Kidney tubule cell (primary cell): Measurements from ENCODE around the gene FAM209B.
"Not testable (repeated sequence)": the region's sequence is repeated elsewhere in the genome, so short reads cannot be mapped to it uniquely, and the experiment has no call there.

Experiments used
- DNase-seq: peaks from one replicate; pipeline ENCODE4 v3.0.0-alpha.2; 2018; ENCODE audit warnings: low spot score

The FAM209B gene

DNA sequence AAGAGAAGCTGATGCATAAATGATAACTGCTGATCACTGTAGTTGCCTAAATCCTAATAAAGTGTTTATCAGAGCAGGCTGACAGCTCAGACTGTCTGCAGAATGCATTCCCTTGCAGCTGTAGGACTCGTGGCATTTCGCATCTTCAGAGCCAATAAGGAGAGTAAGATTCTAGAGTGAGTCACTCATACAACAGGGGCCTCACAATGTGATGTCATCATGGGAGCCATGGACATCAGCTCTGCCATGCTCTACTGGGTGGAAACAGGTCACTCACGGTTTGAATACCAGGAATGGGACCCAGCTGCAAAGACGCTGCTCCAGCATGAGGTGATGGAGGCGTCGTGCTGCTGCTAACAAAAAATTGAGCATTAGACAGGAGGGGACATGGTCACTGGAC lies 7.4 kb downstream of the FAM209B start:
- DNase-seq, result peak; percentile 11

DNA sequence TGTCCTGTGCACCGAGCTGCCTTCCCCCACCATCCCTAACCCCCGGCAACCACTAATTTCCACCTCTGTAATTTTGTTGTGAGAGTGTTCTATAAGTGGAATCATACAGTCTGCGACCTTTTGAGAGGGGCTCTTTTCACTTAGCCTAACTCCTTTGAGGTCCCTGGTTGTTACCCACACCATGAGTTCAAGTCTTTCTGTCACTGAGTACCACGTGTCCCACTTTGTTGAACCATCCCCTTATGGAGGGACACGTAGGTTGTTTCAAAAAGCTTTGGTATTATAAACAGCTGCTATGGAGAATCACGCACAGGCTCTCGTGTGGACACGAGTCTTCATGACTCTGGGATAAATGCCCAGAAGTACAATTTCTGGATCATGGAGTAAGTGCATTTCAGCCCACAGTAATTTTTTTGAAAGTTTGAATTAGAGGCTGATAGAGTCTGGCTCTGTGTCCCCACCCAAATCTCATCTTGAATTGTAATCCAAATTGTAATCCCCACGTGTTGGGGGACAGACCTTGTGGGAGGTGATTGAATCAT lies 9.5 kb downstream of the FAM209B start:
- DNase-seq, result no peak

DNA sequence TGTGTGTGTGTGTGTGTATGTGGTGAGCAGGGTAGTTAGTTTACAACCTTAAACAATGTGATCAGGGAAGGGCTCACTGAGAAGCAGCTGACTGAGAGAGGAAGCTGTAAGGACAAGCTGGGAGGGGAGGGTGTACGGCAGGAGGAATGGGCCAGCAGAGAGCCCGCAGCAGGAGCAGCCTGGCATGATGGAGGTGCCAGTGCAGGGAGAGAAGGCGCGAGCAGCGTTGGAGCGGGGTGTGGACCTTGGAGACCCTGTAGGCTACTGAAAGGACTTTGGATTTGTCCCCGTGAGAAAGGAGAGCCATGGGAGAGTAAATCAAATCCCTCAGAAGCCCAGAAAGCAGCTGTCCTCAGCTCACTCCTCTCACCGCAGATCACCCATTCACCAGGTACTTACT lies 18.5 kb downstream of the FAM209B start:
- no peak for DNase-seq

DNA sequence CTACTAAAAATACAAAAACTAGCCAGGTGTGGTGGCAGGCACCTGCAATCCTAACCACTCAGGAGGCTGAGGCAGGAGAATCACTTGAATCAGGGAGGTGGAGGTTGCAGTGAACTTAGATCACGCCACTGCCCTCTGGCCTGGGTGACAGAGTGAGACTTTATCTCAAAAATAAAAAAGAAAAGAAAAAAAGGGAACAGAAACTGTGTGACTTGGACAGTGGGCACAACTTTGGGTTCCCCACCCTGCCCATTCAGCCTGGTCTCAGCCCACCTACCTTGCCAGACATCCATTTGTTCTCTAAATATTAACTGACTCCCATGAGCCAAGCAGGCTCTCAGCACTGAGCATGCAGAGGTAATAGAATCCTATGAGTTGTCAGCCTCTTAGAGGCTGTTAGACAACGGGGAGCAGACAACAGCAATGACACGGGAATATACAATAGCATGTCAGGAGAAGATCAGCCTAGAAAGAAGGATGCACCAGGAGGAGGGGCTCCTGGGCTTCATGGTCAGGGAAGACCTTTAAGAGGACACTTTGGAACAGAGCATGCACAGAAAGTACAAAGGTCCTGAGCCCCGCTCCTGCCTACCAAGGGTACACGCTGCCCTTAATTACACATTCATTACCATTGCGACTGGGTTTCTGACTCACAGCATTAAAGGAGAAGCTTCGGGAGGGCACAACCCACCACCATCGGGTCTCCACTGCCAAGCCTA lies 20.0 kb downstream of the FAM209B start:
- no peak for DNase-seq

DNA sequence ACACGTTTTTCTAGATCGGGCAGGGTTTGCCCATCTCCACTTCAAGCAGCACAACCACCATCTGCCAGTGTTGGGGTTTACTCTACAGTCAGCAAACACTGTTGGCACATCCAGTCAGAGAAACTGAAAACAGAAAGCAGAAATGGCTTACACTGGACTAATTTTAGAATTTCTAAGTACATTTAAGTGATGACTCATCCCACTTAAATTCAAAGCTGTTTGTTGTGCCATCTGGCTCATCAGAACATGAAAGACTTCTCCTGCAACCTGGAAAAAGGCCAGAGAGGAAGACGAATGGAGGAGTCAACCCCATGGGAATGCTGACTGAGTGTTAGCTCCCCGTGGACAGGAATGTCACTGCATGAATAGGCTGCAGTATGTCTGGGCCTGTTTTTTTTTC lies 21.8 kb downstream of the FAM209B start:
- DNase-seq, result peak; percentile 96

DNA sequence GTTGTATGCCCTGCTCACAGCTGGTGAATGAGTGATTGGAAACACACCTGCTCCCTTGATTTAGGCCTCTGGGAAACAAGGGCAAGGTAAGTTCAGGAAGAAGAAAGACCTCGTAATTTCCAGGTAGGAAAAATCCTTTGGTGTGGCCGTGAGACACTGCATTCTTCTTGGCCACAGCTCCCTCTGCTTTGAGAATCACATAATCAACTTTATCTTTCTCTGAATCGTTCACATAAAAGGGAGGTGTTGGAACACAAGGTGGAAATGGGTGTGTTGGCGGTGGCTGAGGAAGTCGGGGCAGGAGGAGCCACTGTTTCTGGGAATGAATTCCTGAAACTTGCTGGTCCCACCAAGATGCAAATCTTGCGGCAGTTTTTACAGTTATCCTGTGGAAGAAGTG lies 25.9 kb downstream of the FAM209B start:
- DNase-seq, result no peak

DNA sequence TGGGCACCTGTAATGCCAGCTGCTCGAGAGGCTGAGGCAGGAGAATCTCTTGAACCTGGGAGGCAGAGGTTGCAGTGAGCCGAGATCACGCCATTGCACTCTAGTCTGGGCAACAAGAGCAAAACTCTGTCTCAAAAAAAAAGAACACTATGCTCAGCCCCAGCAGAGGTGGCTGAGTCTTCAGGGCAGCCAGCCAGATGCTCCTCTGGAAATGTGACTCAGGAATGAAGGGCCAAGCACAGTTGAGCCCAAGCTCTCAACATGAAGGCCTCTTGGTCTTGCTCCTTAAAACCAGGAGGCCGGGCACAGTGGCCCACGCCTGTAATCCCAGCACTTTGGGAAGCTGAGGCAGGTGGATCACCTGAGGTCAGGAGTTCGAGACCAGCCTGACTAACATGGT lies 31.5 kb downstream of the FAM209B start:
- not testable (repeated sequence) for DNase-seq

DNA sequence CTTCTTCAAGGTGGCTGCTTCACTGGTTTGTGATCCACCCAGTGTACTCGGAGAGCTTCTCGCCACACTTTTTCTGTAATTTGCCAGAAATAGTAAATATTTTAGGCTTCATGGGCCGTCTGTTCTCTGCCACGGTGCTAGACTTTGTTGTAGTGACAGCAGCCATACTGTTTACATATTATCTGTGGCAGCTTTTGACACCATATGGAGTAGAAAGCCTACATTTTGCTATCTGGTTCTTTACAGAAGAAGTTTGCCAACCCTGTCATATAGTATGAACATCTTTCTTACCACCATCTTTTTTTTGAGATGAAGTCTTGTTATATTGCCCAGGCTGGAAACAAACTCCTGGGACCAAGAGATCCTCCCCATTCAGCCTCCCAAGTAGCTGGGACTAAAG lies 32.5 kb downstream of the FAM209B start:
- DNase-seq, result no peak

DNA sequence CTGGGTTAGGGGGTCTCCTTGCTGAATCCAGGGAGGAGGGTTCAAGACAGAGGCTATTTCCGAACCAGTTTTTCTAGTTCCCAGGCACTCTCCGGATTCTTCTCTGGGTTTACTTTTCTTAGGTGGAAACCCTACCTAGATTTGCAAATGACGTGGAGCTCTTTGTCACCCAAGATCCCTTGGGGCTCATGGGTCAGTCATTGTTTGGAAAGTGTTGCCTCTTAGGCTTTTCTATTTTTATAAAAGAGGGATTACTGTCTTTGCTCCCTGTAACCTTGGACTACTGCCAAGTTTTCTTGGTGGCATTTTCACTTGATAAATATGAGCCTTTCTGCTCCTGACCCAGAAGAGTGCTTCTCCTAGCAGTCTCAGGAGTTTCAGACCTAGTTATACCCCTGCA lies 33.6 kb downstream of the FAM209B start:
- peak; percentile 3 for DNase-seq

DNA sequence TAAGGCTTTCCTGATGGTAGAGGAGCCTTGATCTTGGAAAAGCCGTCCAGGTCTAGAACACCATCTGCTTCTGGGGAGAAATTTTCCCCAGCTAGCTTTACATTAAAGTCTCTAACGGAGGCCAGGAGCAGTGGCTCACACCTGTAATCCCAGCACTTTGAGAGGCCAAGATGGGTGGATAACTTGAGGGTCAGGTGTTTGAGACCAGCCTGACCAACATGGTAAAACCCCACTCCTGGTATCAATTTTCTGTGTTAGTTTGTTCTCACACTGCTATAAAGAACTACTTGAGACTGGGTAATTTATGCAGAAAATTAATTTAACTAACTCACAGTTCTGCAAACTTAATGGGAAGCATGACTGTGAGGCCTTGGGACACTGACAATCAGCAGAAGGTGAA lies 37.8 kb downstream of the FAM209B start:
- DNase-seq, result no peak

DNA sequence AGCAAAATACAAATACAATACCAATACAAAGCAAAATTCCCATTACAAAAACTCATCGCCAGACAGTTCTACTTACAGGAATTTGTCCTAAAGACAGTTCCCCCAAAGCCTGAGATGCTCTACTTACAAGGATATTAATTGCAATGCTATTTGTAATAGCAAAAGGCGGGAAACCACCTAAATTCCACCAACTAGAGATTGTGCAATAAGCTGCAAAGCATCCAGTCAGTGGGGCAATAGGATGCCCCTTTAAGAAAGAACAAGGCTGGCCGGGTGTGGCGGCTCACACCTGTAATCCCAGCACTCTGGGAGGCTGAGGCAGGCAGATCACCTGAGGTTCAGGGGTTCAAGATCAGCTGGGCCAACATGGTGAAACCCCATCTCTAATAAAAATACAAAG lies 39.1 kb downstream of the FAM209B start:
- DNase-seq, result no peak

DNA sequence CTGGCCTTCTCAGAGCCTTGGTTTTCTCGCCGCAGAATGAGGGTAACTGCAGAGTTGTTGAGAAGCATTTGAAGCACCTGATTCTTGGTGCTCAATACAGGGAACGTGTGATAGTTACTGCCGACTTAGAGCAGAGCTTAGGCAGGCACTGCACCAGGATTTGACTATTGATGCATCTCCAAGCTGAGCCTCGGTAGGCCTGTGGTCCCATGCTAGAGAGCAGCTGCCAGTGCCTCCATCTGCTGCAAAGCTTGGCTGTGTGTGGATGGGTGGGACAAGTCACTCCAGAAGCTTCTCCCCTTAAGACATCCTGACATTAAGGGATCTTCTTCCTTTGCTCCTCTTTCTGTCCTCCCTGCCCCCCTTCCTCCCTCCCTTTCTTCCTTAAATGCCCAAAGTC lies 40.9 kb downstream of the FAM209B start:
- no peak for DNase-seq

DNA sequence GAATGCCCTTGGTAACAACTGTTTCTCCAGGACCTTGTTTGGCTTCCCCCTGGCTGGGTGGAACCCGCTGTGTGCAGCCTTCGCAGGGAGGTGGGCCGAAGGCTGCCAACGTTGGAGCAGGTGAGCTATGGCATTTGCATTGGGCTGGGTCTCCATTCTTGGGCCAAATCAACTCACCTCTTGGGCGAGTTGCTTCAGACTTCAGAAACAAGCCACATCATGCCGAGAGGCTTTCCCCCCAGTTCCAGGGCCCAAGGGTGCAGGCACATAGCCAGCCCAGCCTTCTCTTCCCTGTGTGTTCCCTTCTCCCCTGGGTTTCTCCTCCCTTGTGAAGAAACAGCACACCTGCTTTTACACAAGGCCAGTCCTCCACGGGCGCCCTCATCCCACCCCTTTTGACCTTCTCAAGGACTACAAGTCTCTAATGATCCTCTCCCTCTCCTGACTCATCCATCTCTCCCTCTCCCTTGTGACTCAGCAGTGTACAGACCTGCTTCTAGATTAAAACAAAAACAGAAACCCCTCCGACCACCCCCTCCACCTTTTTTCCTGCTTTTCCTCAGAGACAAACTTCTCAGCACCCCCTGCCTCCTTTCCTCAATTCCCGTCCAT lies 41.6 kb downstream of the FAM209B start:
- DNase-seq, result no peak

DNA sequence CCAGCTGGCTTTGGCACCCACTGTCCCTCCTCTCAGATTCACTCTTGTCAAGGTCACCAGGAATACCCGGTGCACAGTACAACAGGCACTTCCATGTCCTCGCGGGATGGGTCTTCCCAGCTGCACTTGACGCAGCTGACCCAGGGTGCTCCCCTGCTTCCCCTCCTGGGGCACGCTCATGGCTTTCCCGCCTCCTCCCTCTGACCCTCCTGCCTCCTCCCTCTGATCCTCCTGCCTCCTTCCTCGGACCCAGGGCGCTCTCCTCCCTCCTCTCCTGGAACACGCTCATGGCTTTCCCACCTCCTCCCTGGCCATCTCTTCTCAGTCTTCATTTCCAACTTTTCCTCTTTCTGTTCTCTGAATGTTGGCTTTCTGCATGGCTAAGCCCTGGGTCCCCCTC lies 42.1 kb downstream of the FAM209B start:
- DNase-seq, result no peak

DNA sequence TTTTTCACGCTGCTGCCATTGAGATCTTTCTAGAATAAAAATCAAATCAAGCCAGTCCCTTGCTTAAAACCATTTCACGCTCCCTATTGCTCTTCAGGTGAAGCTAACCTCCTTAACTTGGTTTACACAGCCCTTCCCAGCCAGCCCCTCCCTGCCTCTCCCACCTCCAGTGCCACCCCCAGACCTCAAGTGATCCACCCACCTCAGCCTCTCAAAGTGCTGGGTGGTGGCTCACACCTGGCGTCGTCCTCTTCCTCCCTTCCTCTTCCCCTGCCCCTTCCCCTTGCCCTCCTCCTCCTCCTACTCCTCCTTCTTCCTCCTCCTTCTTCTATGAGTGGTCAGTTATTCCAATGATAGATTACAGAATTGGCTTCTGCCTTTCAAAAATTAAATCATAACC lies 42.9 kb downstream of the FAM209B start:
- DNase-seq, result no peak

DNA sequence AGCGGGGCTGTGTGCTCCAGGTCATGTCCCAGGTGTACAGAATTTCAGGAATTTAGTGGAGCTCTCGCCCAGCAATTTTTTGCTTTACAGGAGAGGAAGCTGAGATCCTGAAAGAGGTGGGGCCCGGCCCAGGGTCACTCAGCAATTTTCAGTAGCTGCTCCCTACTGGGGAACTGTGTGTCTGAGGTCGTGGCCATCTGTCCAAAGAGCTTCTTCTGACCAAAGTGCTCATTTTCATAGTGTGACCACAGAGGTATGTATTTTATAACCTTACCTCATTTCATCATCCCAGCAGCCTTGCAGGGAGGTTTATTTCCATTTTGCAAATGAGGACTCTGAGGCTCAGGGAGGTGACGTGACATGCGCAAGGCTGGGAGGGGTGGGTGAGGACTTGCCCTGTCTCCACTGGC lies 46.3 kb downstream of the FAM209B start:
- no peak for DNase-seq

DNA sequence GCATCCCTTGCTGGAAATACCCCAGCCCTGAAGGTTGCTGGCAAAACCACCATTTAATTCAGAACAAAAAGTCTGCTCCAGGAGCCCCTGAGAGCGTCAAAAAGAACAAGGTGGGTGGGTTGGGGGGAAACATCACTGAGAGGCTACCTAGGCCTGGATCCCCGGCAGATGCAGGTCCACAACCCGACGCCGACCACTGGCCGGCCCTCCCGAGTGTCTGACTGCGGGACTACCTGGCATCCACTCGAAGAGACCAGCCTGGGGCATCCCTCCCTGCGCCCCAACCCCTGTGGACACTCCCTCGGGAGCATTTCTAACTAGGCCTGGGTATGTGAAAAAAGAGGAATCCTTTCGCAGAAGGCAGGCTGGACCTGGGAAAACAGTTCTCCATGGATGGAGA lies 47.2 kb downstream of the FAM209B start:
- DNase-seq, result no peak

DNA sequence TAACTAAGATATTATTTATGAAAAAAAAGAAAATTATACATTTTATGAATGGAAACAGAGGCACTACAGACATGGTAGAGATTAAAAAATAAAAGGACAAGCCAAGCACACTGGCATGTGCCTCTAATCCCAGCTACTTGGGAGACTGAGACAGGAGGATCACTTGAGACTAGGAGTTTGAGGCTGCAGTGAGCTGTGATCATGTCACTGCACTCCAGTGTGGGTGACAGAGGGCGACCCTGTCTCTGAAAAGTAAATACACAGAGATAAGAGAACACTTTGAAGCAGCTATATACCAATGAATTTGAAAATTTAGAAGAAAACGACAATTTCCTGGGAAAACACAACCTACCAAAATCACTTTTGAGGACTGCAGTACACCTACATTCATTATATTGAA lies 48.7 kb downstream of the FAM209B start:
- DNase-seq, result no peak

DNA sequence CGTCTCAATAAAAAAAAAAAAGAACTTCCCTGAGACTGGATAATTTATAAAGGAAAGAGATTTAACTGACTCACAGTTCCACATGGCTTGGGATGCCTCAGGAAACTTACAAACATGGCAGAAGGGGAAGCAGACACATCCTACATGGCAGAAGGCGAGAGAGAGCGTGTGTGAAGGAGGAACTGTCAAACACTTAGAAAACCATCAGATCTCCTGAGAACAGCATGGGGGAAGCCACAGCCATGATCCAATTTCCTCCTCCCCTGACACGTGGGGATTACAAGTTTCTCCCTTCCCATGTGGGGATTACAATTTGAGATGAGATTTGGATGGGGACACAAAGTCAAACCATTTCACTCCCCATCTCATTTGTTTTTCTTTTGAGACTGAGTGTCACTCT lies 49.5 kb downstream of the FAM209B start:
- no peak for DNase-seq

DNA sequence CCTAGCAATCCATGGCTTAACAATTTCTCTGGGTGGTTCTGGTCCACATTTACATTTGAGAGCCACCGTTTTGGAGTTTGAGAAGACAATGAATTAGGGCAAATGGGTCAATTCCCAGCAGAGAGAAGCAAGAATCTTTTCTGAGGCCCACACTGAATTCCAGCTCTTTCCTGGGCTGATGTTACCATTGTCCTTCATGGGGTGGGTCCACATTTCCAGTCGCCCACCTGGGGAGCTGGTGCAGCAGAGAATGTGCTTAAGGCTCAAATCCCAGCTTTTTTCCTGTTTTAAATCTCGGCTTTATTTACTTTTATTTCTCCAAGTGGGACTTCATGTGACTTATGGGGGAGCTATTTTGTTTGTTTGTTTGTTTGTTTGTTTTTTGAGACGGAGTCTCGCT lies 51.9 kb downstream of the FAM209B start:
- no peak for DNase-seq
